Breast epithelium (tissue), 3 donors: Measurements from ENCODE around the gene ARPP19.
"Not testable (repeated sequence)": the region's sequence is repeated elsewhere in the genome, so short reads cannot be mapped to it uniquely, and the experiment has no call there.

Experiments
- CTCF ChIP-seq, 3 donors: fragments of 450-650 bp; IDR thresholded peaks; one replicate each; pipeline ENCODE4 v1.5.1; 2016 to 2017; ENCODE audit warnings: antibody characterized with exemption in 3 of 3, mild to moderate bottlenecking in 3 of 3, moderate library complexity in 3 of 3
- POLR2A ChIP-seq: fragments of 450-650 bp; IDR thresholded peaks from one replicate; pipeline ENCODE4 v1.6.1; 2016; ENCODE audit warnings: antibody characterized with exemption, mild to moderate bottlenecking, moderate library complexity

DNA sequence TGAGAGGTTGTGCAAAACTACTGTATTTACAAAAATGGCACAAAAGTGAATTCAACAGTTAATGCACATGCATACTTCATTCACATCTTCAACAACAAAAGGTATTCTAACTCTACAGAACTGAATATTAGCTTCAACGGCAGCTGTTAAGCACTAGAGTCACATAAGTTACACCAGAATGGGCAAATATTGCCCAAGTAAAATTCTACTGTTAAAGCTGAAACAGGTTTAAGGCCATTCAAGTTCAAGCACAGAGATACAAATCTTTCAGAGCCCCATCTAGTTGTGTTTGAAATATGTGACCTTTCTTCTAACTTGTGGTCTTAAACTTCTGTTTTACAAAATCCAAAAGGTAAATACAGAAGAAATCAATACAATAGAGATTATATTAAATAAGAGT lies 17.6 kb downstream of the ARPP19 start:
- not testable (repeated sequence) for TF ChIP-seq POLR2A; CTCF (IDR thresholded peaks at IDR 0.05)
